ENCODE results near the gene DHRS4.
"Not testable (repeated sequence)": the region's sequence is repeated elsewhere in the genome, so short reads cannot be mapped to it uniquely, and the experiment has no call there.

GRCh38 chr14:23974041-23974440 lies 20.5 kb downstream of the DHRS4 start:
- not testable (repeated sequence) for TF ChIP-seq CTCF (conservative IDR thresholded peaks at IDR 0.05; ENCODE audit: low read length); EZH2phosphoT487 (IDR thresholded peaks at IDR 0.05; ENCODE audit: borderline replicate concordance, low read depth, low read length)
